Endodermal cell (in vitro differentiated cells): Measurements from ENCODE around the gene SPAG16. TPM values are rescaled to one million over a fixed set of nuclear protein-coding genes. Genes with fewer than 3 reads are reported as not detected.

Experiments used
- DNase-seq: peaks from one replicate; pipeline ENCODE4 v3.0.0-alpha.2; 2017
- H3K27ac ChIP-seq: 2 replicates; pipeline ENCODE4 v1.5.1; 2013; ENCODE audit warnings: mild to moderate bottlenecking, low read depth, low read length, moderate library complexity
- H3K27me3 ChIP-seq: 2 replicates; pipeline ENCODE4 v1.6.1; 2013; ENCODE audit warnings: mild to moderate bottlenecking, low read length, moderate library complexity; ENCODE audit not compliant: insufficient read depth, control insufficient read depth, poor library complexity, severe bottlenecking
- H3K36me3 ChIP-seq: 2 replicates; pipeline ENCODE4 v1.7.0; 2013; ENCODE audit warnings: mild to moderate bottlenecking, low read length, moderate library complexity; ENCODE audit not compliant: control insufficient read depth, insufficient read depth
- H3K4me1 ChIP-seq: one replicate; pipeline ENCODE4 v1.7.0; 2013; ENCODE audit warnings: low read length; ENCODE audit not compliant: control insufficient read depth, insufficient read depth
- H3K4me3 ChIP-seq: 2 replicates; pipeline ENCODE4 v1.5.1; 2013; ENCODE audit warnings: mild to moderate bottlenecking, low read length, moderate library complexity
- H3K9ac ChIP-seq: 2 replicates; pipeline ENCODE4 v1.6.1; 2013; ENCODE audit warnings: mild to moderate bottlenecking, low read length, moderate library complexity; ENCODE audit not compliant: poor library complexity, severe bottlenecking; ENCODE audit errors: extremely low read depth
- H3K9me3 ChIP-seq: 2 replicates; pipeline ENCODE4 v1.6.1; 2013; ENCODE audit warnings: mild to moderate bottlenecking, low read length, moderate library complexity; ENCODE audit not compliant: control insufficient read depth
- H3K27ac Mint-ChIP-seq: 2 replicates; pipeline ENCODE4 v1.8.0; 2020; ENCODE audit warnings: mixed read lengths
- H3K27me3 Mint-ChIP-seq: 2 replicates; pipeline ENCODE4 v1.8.0; 2021; ENCODE audit warnings: mild to moderate bottlenecking, mixed read lengths; ENCODE audit not compliant: insufficient read depth
- H3K36me3 Mint-ChIP-seq: 2 replicates; pipeline ENCODE4 v1.8.0; 2020; ENCODE audit warnings: low read depth, mixed read lengths
- H3K4me1 Mint-ChIP-seq: 2 replicates; pipeline ENCODE4 v1.8.0; 2020; ENCODE audit warnings: mixed read lengths
- H3K4me3 Mint-ChIP-seq: 2 replicates; pipeline ENCODE4 v1.8.0; 2020; ENCODE audit warnings: mild to moderate bottlenecking, moderate library complexity, mixed read lengths
- H3K9me3 Mint-ChIP-seq: 2 replicates; pipeline ENCODE4 v1.8.0; 2020; ENCODE audit warnings: mild to moderate bottlenecking, mixed read lengths
- CTCF ChIP-seq: fragments of 200-600 bp; sonication (generic); conservative IDR thresholded peaks from 2 replicates; pipeline ENCODE4 v1.5.0; 2021; ENCODE audit warnings: antibody characterized with exemption, mild to moderate bottlenecking
- WGBS, 2 experiments: methylation state at CpG; one replicate each; pipeline versions ENCODE4 v1.1.5 to v1.1.7; 2013; ENCODE audit warnings: missing lambda C conversion rate in 2 of 2, mixed read lengths in 1 of 2; ENCODE audit not compliant: insufficient coverage in 1 of 2, insufficient read length in 1 of 2; 5-methylcytosine and 5-hydroxymethylcytosine counted together
- total RNA-seq, 2 donors: library from RNA; stranded (reverse); fragmentation: NEBNext Ultra II Directional in 1 of 2; extraction: Animal tissue kit (Norgen Biotek cat#: 25700) in 1 of 2; gene quantifications; 2 replicates in 1 of 2; 3 replicates in 1 of 2; pipeline ENCODE4 v1.2.1, GENCODE V29; 2021

The SPAG16 gene
- total RNA-seq, 2 donors from 2014 or later = 27.8 to 38.2 TPM

GRCh38 chr2:214076527-214076926, 792.3 kb downstream of the SPAG16 start:
- H3K4me3 Mint-ChIP-seq = no peak overlapping the region
- no peaks in the 10 kb centered on the region for H3K27me3 ChIP-seq
- H3K4me1 ChIP-seq = no peaks in the 10 kb centered on the region
- H3K4me3 ChIP-seq = no peak overlapping the region
- H3K4me1 Mint-ChIP-seq = no peaks in the 10 kb centered on the region
- no peaks in the 10 kb centered on the region for H3K9me3 ChIP-seq
- no peaks in the 10 kb centered on the region for H3K27me3 Mint-ChIP-seq
- WGBS, 2 experiments = 94 to 100% methylated on average over 1 of the region's 1 CpG
- H3K27ac Mint-ChIP-seq = no peak overlapping the region
- no peak overlapping the region for H3K9ac ChIP-seq
- no peaks in the 10 kb centered on the region for H3K36me3 Mint-ChIP-seq
- H3K9me3 Mint-ChIP-seq = no peaks in the 10 kb centered on the region
- no peak for TF ChIP-seq CTCF
- DNase-seq = no peak
- no peak overlapping the region for H3K27ac ChIP-seq
- H3K36me3 ChIP-seq = no peaks in the 10 kb centered on the region

- Mint-ChIP-seq H3K27ac (peak overlapping the region; percentile 22), H3K4me1 (no peaks in the 10 kb centered on the region)
- no peak for TF ChIP-seq CTCF
These were observed 793.5 kb downstream of the SPAG16 start for GRCh38 chr2:214077727-214078126.

GRCh38 chr2:214079032-214079431, 794.8 kb downstream of the SPAG16 start:
- Mint-ChIP-seq H3K4me3 (no peak overlapping the region), H3K36me3 (no peaks in the 10 kb centered on the region), H3K4me1 (no peaks in the 10 kb centered on the region), H3K9me3 (no peaks in the 10 kb centered on the region), H3K27ac (no peak overlapping the region), H3K27me3 (no peaks in the 10 kb centered on the region)
- Histone ChIP-seq H3K4me1 (no peaks in the 10 kb centered on the region), H3K9ac (no peak overlapping the region), H3K4me3 (no peak overlapping the region), H3K9me3 (no peaks in the 10 kb centered on the region), H3K36me3 (no peaks in the 10 kb centered on the region), H3K27ac (no peak overlapping the region), H3K27me3 (no peaks in the 10 kb centered on the region)
- WGBS, 2 experiments = 90% methylated on average over 1 of the region's 2 CpGs; no CpG with 5 or more reads in 1 of the 2 experiments
- no peak for DNase-seq
- peak; percentile 29 for TF ChIP-seq CTCF

More at GRCh38 chr2:214077727-214078126, 793.5 kb downstream of the SPAG16 start:
- Histone ChIP-seq H3K9ac (no peak overlapping the region), H3K9me3 (no peaks in the 10 kb centered on the region), H3K36me3 (no peaks in the 10 kb centered on the region), H3K27me3 (no peaks in the 10 kb centered on the region), H3K4me3 (no peak overlapping the region), H3K4me1 (no peaks in the 10 kb centered on the region), H3K27ac (no peak overlapping the region)
- 68% methylated on average over 1 of the region's 1 CpG; no CpG with 5 or more reads in 1 of the 2 experiments for WGBS, 2 experiments
- Mint-ChIP-seq H3K9me3 (no peaks in the 10 kb centered on the region), H3K36me3 (no peaks in the 10 kb centered on the region), H3K4me3 (no peak overlapping the region), H3K27me3 (no peaks in the 10 kb centered on the region)
- DNase-seq = no peak
